Calu3 (cell line): ENCODE data around the gene CNTNAP4. TPM values are rescaled to one million over a fixed set of nuclear protein-coding genes. Genes with fewer than 3 reads are reported as not detected.

ENCODE experiments used
- BruUV-seq: library from RNA; stranded (reverse); fragments of 400-500 nt; replicated peaks from 2 replicates; lab custom pipeline; 2021; lab: Mats Ljungman, UMichigan
- CTCF ChIA-PET: fragments of 300-600 bp; sonication (Branson Sonifier 250); formaldehyde crosslinking; loops from one replicate; lab custom pipeline; 2022; ENCODE audit warnings: antibody characterized with exemption; lab: Charles Lee
- DNase-seq: peaks from one replicate; pipeline ENCODE4 v3.0.0; 2022
- H3K27ac Mint-ChIP-seq: one replicate; pipeline ENCODE4 v1.8.0; 2022; ENCODE audit warnings: mixed read lengths; ENCODE audit not compliant: unreplicated experiment
- H3K27me3 Mint-ChIP-seq: one replicate; pipeline ENCODE4 v1.8.0; 2022; ENCODE audit warnings: mixed read lengths; ENCODE audit not compliant: unreplicated experiment
- H3K36me3 Mint-ChIP-seq: one replicate; pipeline ENCODE4 v1.8.0; 2022; ENCODE audit warnings: mild to moderate bottlenecking, moderate library complexity, mixed read lengths; ENCODE audit not compliant: insufficient read depth, unreplicated experiment
- H3K4me1 Mint-ChIP-seq: one replicate; pipeline ENCODE4 v1.8.0; 2022; ENCODE audit warnings: mild to moderate bottlenecking, low read depth, mixed read lengths; ENCODE audit not compliant: unreplicated experiment
- H3K4me3 Mint-ChIP-seq: one replicate; pipeline ENCODE4 v1.8.0; 2022; ENCODE audit warnings: mild to moderate bottlenecking, low read depth, moderate library complexity, mixed read lengths; ENCODE audit not compliant: unreplicated experiment
- H3K9me3 Mint-ChIP-seq: one replicate; pipeline ENCODE4 v1.8.0; 2022; ENCODE audit warnings: low read depth, mixed read lengths; ENCODE audit not compliant: unreplicated experiment
- CTCF ChIP-seq: fragments of 200-600 bp; IDR thresholded peaks from one replicate; pipeline ENCODE4 v1.8.0; 2022; ENCODE audit warnings: antibody characterized with exemption; ENCODE audit not compliant: unreplicated experiment
- intact Hi-C: fragments of 100-400 bp; cut with micrococcal nuclease; formaldehyde crosslinking; loops from one replicate; pipeline ENCODE4 v1.10.0; 2022; ENCODE audit not compliant: unreplicated experiment
- total RNA-seq: library from RNA; stranded (reverse); gene quantifications from 2 replicates; pipeline ENCODE4 v1.2.3, GENCODE V29; 2022

The CNTNAP4 gene
- total RNA-seq, 1 experiment from 2014 or later, result not detected

- no peak for DNase-seq
These were observed 109.6 kb downstream of the CNTNAP4 start for GRCh38 chr16:76386784-76387183.

DNA sequence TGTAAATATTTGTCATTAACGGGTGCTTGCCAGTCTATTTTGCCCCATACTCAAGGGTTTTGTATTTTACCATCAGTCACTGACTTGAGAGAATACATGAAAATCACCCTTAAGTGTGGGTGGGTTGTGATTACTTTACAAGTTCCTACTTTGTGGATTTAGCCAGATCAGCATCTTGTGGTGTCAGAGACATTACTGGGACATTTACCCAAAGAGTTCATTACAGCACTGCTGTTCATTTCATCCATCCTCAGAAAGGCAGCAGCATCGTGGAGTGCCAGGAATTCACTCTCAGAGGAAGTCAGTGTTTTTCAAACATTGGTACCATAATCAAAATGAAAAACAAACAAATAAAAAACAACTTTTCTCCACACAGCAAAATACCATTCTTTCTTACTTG, 110.8 kb downstream of the CNTNAP4 start:
- Mint-ChIP-seq H3K4me3 (no peak overlapping the region), H3K27me3 (no peaks in the 10 kb centered on the region), H3K9me3 (no peaks in the 10 kb centered on the region), H3K27ac (no peak overlapping the region), H3K4me1 (no peaks in the 10 kb centered on the region), H3K36me3 (no peaks in the 10 kb centered on the region)
- no TSS peak for BruUV-seq
- DNase-seq, result no peak
- intact Hi-C loops, result no loop called here
- CTCF ChIA-PET, result no interaction called here
- TF ChIP-seq CTCF, result no peak

More at GRCh38 chr16:76386784-76387183, 109.6 kb downstream of the CNTNAP4 start:
- H3K36me3 Mint-ChIP-seq, result no peaks in the 10 kb centered on the region
- H3K9me3 Mint-ChIP-seq, result no peaks in the 10 kb centered on the region
- no peaks in the 10 kb centered on the region for H3K27me3 Mint-ChIP-seq
- no peak overlapping the region for H3K4me3 Mint-ChIP-seq
- BruUV-seq, result no TSS peak
- intact Hi-C loops, result no loop called here
- H3K4me1 Mint-ChIP-seq, result no peaks in the 10 kb centered on the region
- H3K27ac Mint-ChIP-seq, result no peak overlapping the region
- TF ChIP-seq CTCF, result no peak
- CTCF ChIA-PET, result no interaction called here

DNA sequence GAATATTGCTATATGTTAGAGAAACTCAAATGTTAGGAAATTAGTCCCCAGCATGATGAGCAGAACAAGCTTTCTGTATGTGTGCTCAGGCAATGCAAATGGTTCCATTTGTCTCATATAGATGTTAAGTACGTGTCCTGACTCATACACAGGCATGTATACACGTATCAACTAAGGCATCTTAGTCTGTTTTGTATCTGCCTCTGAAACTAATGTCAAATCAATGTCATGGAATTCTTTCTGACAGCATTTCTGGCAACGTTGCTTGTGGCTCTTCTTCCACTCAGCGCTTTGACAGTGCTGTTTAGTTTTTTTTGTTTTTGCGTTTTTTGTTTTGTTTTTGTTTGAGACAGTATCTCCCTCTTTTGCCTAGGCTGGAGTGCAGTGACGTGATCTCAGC, 111.9 kb downstream of the CNTNAP4 start:
- CTCF ChIA-PET, result no interaction called here
- intact Hi-C loops, result no loop called here
- no peak for DNase-seq
- Mint-ChIP-seq H3K4me3 (no peak overlapping the region), H3K27me3 (no peaks in the 10 kb centered on the region), H3K36me3 (no peaks in the 10 kb centered on the region), H3K4me1 (no peaks in the 10 kb centered on the region), H3K27ac (no peak overlapping the region), H3K9me3 (no peaks in the 10 kb centered on the region)
- no peak for TF ChIP-seq CTCF
- BruUV-seq, result no TSS peak

DNA sequence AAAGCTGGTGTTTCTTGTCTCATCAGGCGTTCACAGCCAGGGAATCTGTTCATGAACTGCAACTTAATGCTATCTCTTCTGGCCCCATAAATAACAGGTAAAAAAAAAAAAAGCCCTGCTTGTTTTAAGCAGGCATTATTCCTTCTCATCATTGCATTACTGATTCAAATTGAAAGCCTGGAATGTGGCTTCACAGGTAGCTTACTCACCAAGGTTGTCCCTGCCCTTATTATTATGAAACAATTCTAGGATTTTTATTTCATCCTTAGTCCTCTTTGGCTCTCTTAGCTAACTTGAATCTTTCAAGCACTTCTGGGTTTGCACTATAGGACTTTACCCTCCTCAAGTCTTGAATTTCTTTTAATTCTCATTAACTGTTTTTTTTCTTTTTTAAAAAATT, 113.3 kb downstream of the CNTNAP4 start:
- Mint-ChIP-seq H3K27ac (no peak overlapping the region), H3K4me3 (no peak overlapping the region), H3K9me3 (no peaks in the 10 kb centered on the region), H3K4me1 (no peaks in the 10 kb centered on the region), H3K27me3 (no peaks in the 10 kb centered on the region), H3K36me3 (no peaks in the 10 kb centered on the region)
- BruUV-seq, result no TSS peak
- no peak for TF ChIP-seq CTCF
- CTCF ChIA-PET, result no interaction called here
- DNase-seq, result no peak
- intact Hi-C loops, result no loop called here
